Transverse colon (tissue), 4 donors: ENCODE results near the gene ZNF860. TPM values are rescaled to one million over a fixed set of nuclear protein-coding genes. Genes with fewer than 3 reads are reported as not detected.
A peak's percentile ranks its signal among the peaks of the same experiment; 100 is the strongest.

Experiments used
- DNase-seq: peaks from one replicate; pipeline ENCODE4 v3.0.0-alpha.2; 2019
- H3K27ac ChIP-seq, 4 donors: fragments of 200-600 bp; sonication (generic); 2 replicates each; pipeline ENCODE4 v1.5.1; 2016 to 2018; ENCODE audit warnings: inconsistent platforms in 4 of 4
- H3K27me3 ChIP-seq: fragments of 200-600 bp; sonication (generic); 2 replicates; pipeline ENCODE4 v1.5.1; 2017; ENCODE audit warnings: inconsistent platforms
- H3K36me3 ChIP-seq, 4 donors: fragments of 200-600 bp; sonication (generic); 2 replicates each; pipeline ENCODE4 v1.5.1; 2017 to 2019; ENCODE audit warnings: inconsistent platforms in 4 of 4
- H3K4me1 ChIP-seq, 4 donors: fragments of 200-600 bp; sonication (generic); 2 replicates each; pipeline ENCODE4 v1.5.1; 2017 to 2020; ENCODE audit warnings: inconsistent platforms in 4 of 4
- H3K4me3 ChIP-seq, 4 donors: fragments of 200-600 bp; sonication (generic); 1 replicate in 1 of 4; 2 replicates in 3 of 4; pipeline versions ENCODE4 v1.5.1 to v1.6.1; 2017 to 2019; ENCODE audit warnings: inconsistent platforms in 4 of 4
- H3K9me3 ChIP-seq, 2 donors: fragments of 200-600 bp; sonication (generic); 2 replicates each; pipeline ENCODE4 v1.5.1; 2017 to 2019; ENCODE audit warnings: inconsistent platforms in 2 of 2
- EP300 ChIP-seq: sonication (generic); formaldehyde crosslinking; IDR thresholded peaks from one replicate; pipeline ENCODE4 v1.6.1; 2017; ENCODE audit warnings: antibody characterized with exemption, low read depth
- POLR2A ChIP-seq: fragments of 450-650 bp; IDR thresholded peaks from one replicate; pipeline ENCODE4 v1.6.1; 2016; ENCODE audit warnings: antibody characterized with exemption, mild to moderate bottlenecking, moderate library complexity
- POLR2AphosphoS5 ChIP-seq, 3 donors: sonication (generic); formaldehyde crosslinking; IDR thresholded peaks; one replicate each; pipeline ENCODE4 v1.6.1; 2016; ENCODE audit warnings: antibody characterized with exemption in 3 of 3
- WGBS, 2 donors: methylation state at CpG; one replicate each; pipeline ENCODE4 v1.1.5; 2018; ENCODE audit warnings: low coverage in 1 of 2; 5-methylcytosine and 5-hydroxymethylcytosine counted together
- in situ Hi-C, 4 donors: fragments of 200-750 bp; cut with MboI; loops; one replicate each; pipeline versions ENCODE4 v1.15.0 to v1.15.1; 2017; ENCODE audit warnings: low sequenced_read_pairs in 3 of 4, low pct_ligation_motif_present in 1 of 4, low pct_unique_long_range_greater_than_20kb in 1 of 4
- intact Hi-C: fragments of 100-400 bp; cut with DNase I; formaldehyde crosslinking; loops from one replicate; pipeline ENCODE4 v1.15.1; 2023; ENCODE audit warnings: low total_unique reads
- total RNA-seq, 4 donors: library from RNA; depleted of rRNA; stranded (reverse); fragments of >200 nt; gene quantifications; one replicate each; pipeline ENCODE4 v1.1.0, GENCODE V29; 2016
- TF ChIP-seq, protein P1 (sequence below), 5 experiments: fragments of 200-600 bp in 3 of 5; fragments of 450-650 bp in 2 of 5; sonication (generic) in 3 of 5; IDR thresholded peaks; 1 replicate in 2 of 5; 2 replicates in 3 of 5; pipeline ENCODE4 v1.5.1; 2016 to 2017; ENCODE audit warnings: antibody characterized with exemption in 5 of 5, inconsistent platforms in 3 of 5, mild to moderate bottlenecking in 2 of 5, moderate library complexity in 1 of 5

Gene ZNF860
- total RNA-seq, 4 donors from 2014 or later: 0.41 to 5.4 (median 1.6) TPM; not detected in 1

DNA sequence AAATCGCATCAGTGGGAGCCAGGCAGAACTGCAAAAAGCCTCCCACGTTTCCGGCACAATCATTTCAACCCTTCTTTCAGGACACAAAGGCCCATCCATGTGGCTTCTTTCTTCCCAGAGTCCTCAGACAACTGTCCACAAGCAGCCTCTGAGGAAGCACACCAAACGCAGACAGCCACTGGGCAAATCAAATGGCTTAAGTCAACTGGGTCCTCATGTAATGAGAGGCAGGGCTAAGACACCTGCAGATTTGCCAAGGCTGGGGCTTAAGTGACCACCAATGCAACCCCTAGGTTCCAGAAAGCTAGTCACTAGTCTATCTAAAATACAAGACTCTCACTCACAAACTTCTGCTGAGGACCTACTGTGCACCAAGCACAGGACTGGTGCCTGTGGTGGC is 8.5 kb upstream of the ZNF860 start:
- H3K9me3 ChIP-seq: no peaks in the 10 kb centered on the region
- in situ Hi-C loops: no loop called here
- no peaks in the 10 kb centered on the region for H3K27me3 ChIP-seq
- H3K4me3 ChIP-seq: no peak overlapping the region
- WGBS, 2 donors: 81 to 82% methylated on average over 3 to 4 of the region's 4 CpGs
- no peak for TF ChIP-seq POLR2A
- DNase-seq: no peak
- H3K27ac ChIP-seq: no peak overlapping the region
- no peaks in the 10 kb centered on the region for H3K36me3 ChIP-seq
- peaks cover 0 to 12% (median 2%) of the 10 kb centered on the region in 4 donors for H3K4me1 ChIP-seq
- intact Hi-C loops: no loop called here

DNA sequence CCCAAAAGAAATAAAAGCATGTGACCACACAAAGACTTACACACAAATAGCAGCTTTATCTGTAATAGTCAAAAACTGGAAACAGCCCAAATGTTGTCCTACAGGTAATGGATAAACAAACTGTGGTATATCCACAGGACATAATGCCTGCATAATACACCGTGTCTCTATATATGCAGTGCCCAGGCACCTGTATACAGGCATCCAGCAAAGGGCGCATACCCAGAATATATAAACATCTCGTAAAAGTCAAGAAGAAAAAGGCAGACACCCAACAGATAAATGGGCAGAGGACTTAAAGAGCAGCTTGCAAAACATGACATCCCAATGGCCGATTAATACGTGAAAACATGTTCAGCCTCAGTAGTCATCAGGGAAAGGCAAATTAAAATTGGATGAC is 7.7 kb upstream of the ZNF860 start:
- Histone ChIP-seq H3K27ac (no peak overlapping the region), H3K36me3 (no peaks in the 10 kb centered on the region), H3K4me1 (peaks cover 0 to 12% (median 2%) of the 10 kb centered on the region in 4 donors), H3K27me3 (no peaks in the 10 kb centered on the region), H3K9me3 (no peaks in the 10 kb centered on the region), H3K4me3 (no peak overlapping the region)
- 76 to 84% methylated on average over 2 to 5 of the region's 5 CpGs for WGBS, 2 donors
- DNase-seq: no peak
- TF ChIP-seq POLR2A (no peak), EP300 (no peak), POLR2AphosphoS5 (IDR thresholded peaks at IDR 0.05) (no peak)
- TF ChIP-seq, protein P1, sequence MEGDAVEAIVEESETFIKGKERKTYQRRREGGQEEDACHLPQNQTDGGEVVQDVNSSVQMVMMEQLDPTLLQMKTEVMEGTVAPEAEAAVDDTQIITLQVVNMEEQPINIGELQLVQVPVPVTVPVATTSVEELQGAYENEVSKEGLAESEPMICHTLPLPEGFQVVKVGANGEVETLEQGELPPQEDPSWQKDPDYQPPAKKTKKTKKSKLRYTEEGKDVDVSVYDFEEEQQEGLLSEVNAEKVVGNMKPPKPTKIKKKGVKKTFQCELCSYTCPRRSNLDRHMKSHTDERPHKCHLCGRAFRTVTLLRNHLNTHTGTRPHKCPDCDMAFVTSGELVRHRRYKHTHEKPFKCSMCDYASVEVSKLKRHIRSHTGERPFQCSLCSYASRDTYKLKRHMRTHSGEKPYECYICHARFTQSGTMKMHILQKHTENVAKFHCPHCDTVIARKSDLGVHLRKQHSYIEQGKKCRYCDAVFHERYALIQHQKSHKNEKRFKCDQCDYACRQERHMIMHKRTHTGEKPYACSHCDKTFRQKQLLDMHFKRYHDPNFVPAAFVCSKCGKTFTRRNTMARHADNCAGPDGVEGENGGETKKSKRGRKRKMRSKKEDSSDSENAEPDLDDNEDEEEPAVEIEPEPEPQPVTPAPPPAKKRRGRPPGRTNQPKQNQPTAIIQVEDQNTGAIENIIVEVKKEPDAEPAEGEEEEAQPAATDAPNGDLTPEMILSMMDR (IDR thresholded peaks at IDR 0.05): no peak
- intact Hi-C loops (no loop called here), in situ Hi-C loops (no loop called here)

DNA sequence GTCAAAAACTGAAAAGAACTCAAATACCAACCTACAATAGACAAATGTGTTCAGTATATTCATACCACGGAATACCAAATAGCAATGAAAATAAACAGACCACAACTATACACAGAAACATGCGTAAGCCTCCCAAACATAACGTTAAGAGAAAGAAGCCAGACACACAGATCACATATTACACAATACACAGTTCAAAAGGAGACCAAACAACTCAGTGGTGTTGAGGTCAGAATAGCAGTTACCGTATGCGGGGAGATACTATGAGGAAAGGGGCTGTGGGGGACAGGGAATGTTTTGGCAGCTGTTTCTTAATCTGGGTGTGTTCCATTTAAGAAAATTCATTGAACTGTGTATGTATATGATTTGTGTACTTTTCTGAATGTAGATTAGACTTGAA is 7.1 kb upstream of the ZNF860 start:
- TF ChIP-seq POLR2A (no peak), POLR2AphosphoS5 (IDR thresholded peaks at IDR 0.05) (peak in 1 of 3 donors; percentile 47), EP300 (no peak)
- TF ChIP-seq, protein P1 (IDR thresholded peaks at IDR 0.05): no peak
- intact Hi-C loops (no loop called here), in situ Hi-C loops (no loop called here)
- 51 to 61% methylated on average over 5 of the region's 5 CpGs for WGBS, 2 donors
- Histone ChIP-seq H3K27ac (no peak overlapping the region), H3K4me1 (peaks cover 0 to 10% (median 2%) of the 10 kb centered on the region in 4 donors), H3K36me3 (no peaks in the 10 kb centered on the region), H3K9me3 (no peaks in the 10 kb centered on the region), H3K4me3 (no peak overlapping the region), H3K27me3 (no peaks in the 10 kb centered on the region)
- DNase-seq: no peak

DNA sequence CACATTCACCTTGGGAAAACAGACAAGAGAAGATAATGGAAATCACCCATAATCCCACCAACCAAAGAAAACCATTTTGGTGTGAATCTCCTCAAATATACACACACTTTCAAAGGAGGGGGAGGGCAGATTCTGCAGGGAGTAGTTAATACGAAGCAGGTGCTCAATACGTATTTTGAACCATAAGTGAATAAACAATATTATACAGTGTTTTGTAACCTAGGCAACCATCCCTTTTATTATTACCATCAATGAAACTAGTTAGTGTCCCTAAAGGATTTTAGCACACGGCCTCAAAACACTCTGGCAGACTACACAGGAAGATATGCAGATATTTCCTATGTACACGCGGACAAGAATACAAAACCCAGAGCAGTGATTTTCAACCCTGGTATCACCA is 6.6 kb upstream of the ZNF860 start:
- in situ Hi-C loops: no loop called here
- 63 to 80% methylated on average over 5 of the region's 5 CpGs for WGBS, 2 donors
- no peaks in the 10 kb centered on the region for H3K36me3 ChIP-seq
- H3K27me3 ChIP-seq: no peaks in the 10 kb centered on the region
- DNase-seq: no peak
- intact Hi-C loops: no loop called here
- H3K9me3 ChIP-seq: no peaks in the 10 kb centered on the region
- no peak for TF ChIP-seq POLR2A
- TF ChIP-seq, protein P1 (IDR thresholded peaks at IDR 0.05): no peak
- no peak overlapping the region for H3K27ac ChIP-seq
- peaks cover 0 to 14% (median 6%) of the 10 kb centered on the region in 4 donors for H3K4me1 ChIP-seq
- H3K4me3 ChIP-seq: no peak overlapping the region

DNA sequence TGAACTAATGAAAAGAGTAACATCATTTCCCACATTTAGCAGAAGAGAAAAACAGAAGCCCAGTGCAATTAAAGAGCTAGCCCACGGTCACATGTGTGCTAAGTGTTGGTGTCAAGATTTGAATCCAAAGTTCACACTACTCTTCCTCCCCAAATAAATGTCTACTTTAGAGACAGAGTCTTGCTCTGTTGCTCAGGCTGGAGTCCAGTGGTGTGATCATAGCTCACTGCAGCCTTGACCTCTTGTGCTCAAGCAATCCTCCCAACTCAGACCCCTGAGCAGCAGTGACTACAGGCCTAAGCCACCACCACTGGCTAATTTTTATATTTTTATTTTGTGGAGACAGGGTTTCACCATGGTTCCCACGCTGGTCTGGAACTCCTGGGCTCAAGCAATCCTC is 5.2 kb upstream of the ZNF860 start:
- Histone ChIP-seq H3K27ac (no peak overlapping the region), H3K4me1 (peaks cover 0 to 16% (median 8%) of the 10 kb centered on the region in 4 donors), H3K9me3 (no peaks in the 10 kb centered on the region), H3K4me3 (no peak overlapping the region), H3K36me3 (no peaks in the 10 kb centered on the region), H3K27me3 (no peaks in the 10 kb centered on the region)
- intact Hi-C loops (no loop called here), in situ Hi-C loops (no loop called here)
- DNase-seq: no peak
- 67 to 92% methylated on average over 1 to 2 of the region's 2 CpGs for WGBS, 2 donors
- TF ChIP-seq, protein P1 (IDR thresholded peaks at IDR 0.05): no peak
- TF ChIP-seq EP300: no peak
- TF ChIP-seq POLR2A: no peak
- TF ChIP-seq POLR2AphosphoS5 (IDR thresholded peaks at IDR 0.05): no peak
